Measurements from ENCODE around the gene UBE2Z. TPM values are rescaled to one million over a fixed set of nuclear protein-coding genes. Genes with fewer than 3 reads are reported as not detected.
A peak's percentile ranks its signal among the peaks of the same experiment; 100 is the strongest.

Gene UBE2Z
- total RNA-seq, 2 donors from 2014 or later = 90.2 to 99.0 TPM

GRCh38 chr17:48970865-48971687, 62.9 kb downstream of the UBE2Z start:
- Histone ChIP-seq H3K9ac (ENCODE audit: extremely low read depth, low read length, poor library complexity, severe bottlenecking) (no peak overlapping the region), H3K4me3 (ENCODE audit: low read length) (no peak overlapping the region), H3K9me3 (ENCODE audit: control insufficient read depth, low read length) (no peaks in the 10 kb centered on the region), H3K27ac (ENCODE audit: low read depth, low read length) (no peak overlapping the region), H3K4me1 (ENCODE audit: control insufficient read depth, insufficient read depth, low read length) (peaks cover 7% of the 10 kb centered on the region), H3K27me3 (ENCODE audit: control insufficient read depth, insufficient read depth, low read length, poor library complexity, severe bottlenecking) (no peaks in the 10 kb centered on the region), H3K36me3 (ENCODE audit: control insufficient read depth, insufficient read depth, low read length) (no peaks in the 10 kb centered on the region)
- TF ChIP-seq, protein P1, sequence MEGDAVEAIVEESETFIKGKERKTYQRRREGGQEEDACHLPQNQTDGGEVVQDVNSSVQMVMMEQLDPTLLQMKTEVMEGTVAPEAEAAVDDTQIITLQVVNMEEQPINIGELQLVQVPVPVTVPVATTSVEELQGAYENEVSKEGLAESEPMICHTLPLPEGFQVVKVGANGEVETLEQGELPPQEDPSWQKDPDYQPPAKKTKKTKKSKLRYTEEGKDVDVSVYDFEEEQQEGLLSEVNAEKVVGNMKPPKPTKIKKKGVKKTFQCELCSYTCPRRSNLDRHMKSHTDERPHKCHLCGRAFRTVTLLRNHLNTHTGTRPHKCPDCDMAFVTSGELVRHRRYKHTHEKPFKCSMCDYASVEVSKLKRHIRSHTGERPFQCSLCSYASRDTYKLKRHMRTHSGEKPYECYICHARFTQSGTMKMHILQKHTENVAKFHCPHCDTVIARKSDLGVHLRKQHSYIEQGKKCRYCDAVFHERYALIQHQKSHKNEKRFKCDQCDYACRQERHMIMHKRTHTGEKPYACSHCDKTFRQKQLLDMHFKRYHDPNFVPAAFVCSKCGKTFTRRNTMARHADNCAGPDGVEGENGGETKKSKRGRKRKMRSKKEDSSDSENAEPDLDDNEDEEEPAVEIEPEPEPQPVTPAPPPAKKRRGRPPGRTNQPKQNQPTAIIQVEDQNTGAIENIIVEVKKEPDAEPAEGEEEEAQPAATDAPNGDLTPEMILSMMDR (conservative IDR thresholded peaks at IDR 0.05) = peak; percentile 24
- Mint-ChIP-seq H3K36me3 (ENCODE audit: low read depth) (no peaks in the 10 kb centered on the region), H3K9me3 (no peaks in the 10 kb centered on the region), H3K27me3 (ENCODE audit: insufficient read depth) (peaks cover 2% of the 10 kb centered on the region), H3K4me1 (peaks cover 35% of the 10 kb centered on the region), H3K4me3 (no peak overlapping the region), H3K27ac (peak overlapping the region; percentile 85)
- peak; percentile 74 for DNase-seq
- WGBS, 2 experiments (ENCODE audit: insufficient coverage in 1 of 2, insufficient read length in 1 of 2) = 88 to 91% methylated on average over 12 of the region's 12 CpGs

- no peak overlapping the region for H3K9ac ChIP-seq (ENCODE audit: extremely low read depth, low read length, poor library complexity, severe bottlenecking)
- WGBS, 2 experiments (ENCODE audit: insufficient coverage in 1 of 2, insufficient read length in 1 of 2) = 70 to 79% methylated on average over 5 to 7 of the region's 7 CpGs
- TF ChIP-seq, protein P1 (conservative IDR thresholded peaks at IDR 0.05) = no peak
- Mint-ChIP-seq H3K4me1 (peaks cover 35% of the 10 kb centered on the region), H3K9me3 (no peaks in the 10 kb centered on the region), H3K4me3 (no peak overlapping the region), H3K36me3 (ENCODE audit: low read depth) (no peaks in the 10 kb centered on the region), H3K27me3 (ENCODE audit: insufficient read depth) (no peaks in the 10 kb centered on the region), H3K27ac (peak overlapping the region; percentile 85)
- H3K27me3 ChIP-seq (ENCODE audit: control insufficient read depth, insufficient read depth, low read length, poor library complexity, severe bottlenecking) = no peaks in the 10 kb centered on the region
- H3K36me3 ChIP-seq (ENCODE audit: control insufficient read depth, insufficient read depth, low read length) = no peaks in the 10 kb centered on the region
- no peaks in the 10 kb centered on the region for H3K9me3 ChIP-seq (ENCODE audit: control insufficient read depth, low read length)
- H3K27ac ChIP-seq (ENCODE audit: low read depth, low read length) = peak overlapping the region; percentile 7
- no peak for DNase-seq
- H3K4me3 ChIP-seq (ENCODE audit: low read length) = no peak overlapping the region
- H3K4me1 ChIP-seq (ENCODE audit: control insufficient read depth, insufficient read depth, low read length) = peaks cover 7% of the 10 kb centered on the region
Measured at GRCh38 chr17:48972749-48973097, 64.5 kb downstream of the UBE2Z start.

DNA sequence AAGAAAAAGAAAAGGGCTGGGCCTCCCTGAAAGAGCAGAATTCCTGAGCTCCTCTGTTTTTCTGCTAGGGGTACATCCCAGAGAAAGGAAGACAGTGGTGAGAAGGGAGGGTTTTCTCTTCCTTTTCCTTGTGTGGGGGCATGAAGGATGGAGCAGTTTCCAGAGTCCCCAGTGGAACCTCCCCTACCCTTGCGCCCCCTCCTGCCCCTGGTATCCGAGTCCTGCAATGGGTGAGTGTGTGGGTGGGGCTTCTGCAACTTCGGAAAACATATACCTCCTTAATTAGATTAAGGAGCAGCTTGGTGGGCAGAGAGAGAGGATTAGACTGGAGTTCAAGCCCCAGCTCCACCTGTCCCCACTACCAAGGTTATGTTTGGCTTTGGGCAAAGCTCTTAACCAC, 65.6 kb downstream of the UBE2Z start:
- Histone ChIP-seq H3K4me3 (ENCODE audit: low read length) (no peak overlapping the region), H3K9ac (ENCODE audit: extremely low read depth, low read length, poor library complexity, severe bottlenecking) (no peak overlapping the region), H3K9me3 (ENCODE audit: control insufficient read depth, low read length) (no peaks in the 10 kb centered on the region), H3K4me1 (ENCODE audit: control insufficient read depth, insufficient read depth, low read length) (peaks cover 7% of the 10 kb centered on the region), H3K27me3 (ENCODE audit: control insufficient read depth, insufficient read depth, low read length, poor library complexity, severe bottlenecking) (no peaks in the 10 kb centered on the region), H3K36me3 (ENCODE audit: control insufficient read depth, insufficient read depth, low read length) (no peaks in the 10 kb centered on the region), H3K27ac (ENCODE audit: low read depth, low read length) (no peak overlapping the region)
- no peaks in the 10 kb centered on the region for H3K36me3 Mint-ChIP-seq (ENCODE audit: low read depth)
- H3K9me3 Mint-ChIP-seq = no peaks in the 10 kb centered on the region
- TF ChIP-seq, protein P1 (conservative IDR thresholded peaks at IDR 0.05) = no peak
- H3K27me3 Mint-ChIP-seq (ENCODE audit: insufficient read depth) = no peaks in the 10 kb centered on the region
- H3K27ac Mint-ChIP-seq = no peak overlapping the region
- H3K4me3 Mint-ChIP-seq = no peak overlapping the region
- peaks cover 26% of the 10 kb centered on the region for H3K4me1 Mint-ChIP-seq
- 80 to 100% methylated on average over 1 of the region's 3 CpGs for WGBS, 2 experiments (ENCODE audit: insufficient coverage in 1 of 2, insufficient read length in 1 of 2)
- peak; percentile 61 for DNase-seq

Other genes starting within 250 kb of the UBE2Z start
- gene PRAC1, start 185.9 kb upstream of the UBE2Z start, total RNA-seq = not detected
- not detected for gene PRAC2, start 185.2 kb upstream of the UBE2Z start, total RNA-seq
- not detected for gene HOXB13, start 179.7 kb upstream of the UBE2Z start, total RNA-seq
- gene TTLL6, start 91.2 kb upstream of the UBE2Z start, total RNA-seq = 1 to 10 TPM in 1 of 2 donors, under 1 TPM in 1; 0.49 to 2.1 TPM
- gene CALCOCO2, start 77.4 kb upstream of the UBE2Z start, total RNA-seq = 10 to 100 TPM; 38.4 to 45.2 TPM
- gene ATP5MC1, start 15.6 kb upstream of the UBE2Z start, total RNA-seq = 10 to 100 TPM; 52.9 to 59.8 TPM
- 100 to 1,000 TPM; 152 to 175 TPM for gene SNF8, start 36.4 kb downstream of the UBE2Z start, total RNA-seq
- gene GIP, start 60.2 kb downstream of the UBE2Z start, total RNA-seq = 1 to 10 TPM in 1 of 2 donors, not detected in 1; 1.1 TPM
- 100 to 1,000 TPM; 333 to 360 TPM for gene IGF2BP1, start 89.0 kb downstream of the UBE2Z start, total RNA-seq
- under 1 TPM; 0.04 to 0.11 TPM for gene B4GALNT2, start 224.4 kb downstream of the UBE2Z start, total RNA-seq

Data from endodermal cell (in vitro differentiated cells).